Sigmoid colon (tissue), 7 donors: ENCODE results near the gene SBK3. TPM values are rescaled to one million over a fixed set of nuclear protein-coding genes. Genes with fewer than 3 reads are reported as not detected.
A peak's percentile ranks its signal among the peaks of the same experiment; 100 is the strongest.

Source experiments
- DNase-seq: peaks from one replicate; pipeline ENCODE4 v3.0.0-alpha.2; 2019
- H3K27ac ChIP-seq, 4 donors: fragments of 200-600 bp; sonication (generic); one replicate each; pipeline ENCODE4 v1.5.1; 2016 to 2019; ENCODE audit warnings: mild to moderate bottlenecking in 1 of 4
- H3K27me3 ChIP-seq, 3 donors: fragments of 200-600 bp; sonication (generic); one replicate each; pipeline ENCODE4 v1.5.1; 2019; ENCODE audit warnings: mild to moderate bottlenecking in 1 of 3
- H3K36me3 ChIP-seq, 4 donors: fragments of 200-600 bp; sonication (generic); one replicate each; pipeline ENCODE4 v1.5.1; 2016 to 2019
- H3K4me1 ChIP-seq, 4 donors: fragments of 200-600 bp; sonication (generic); one replicate each; pipeline ENCODE4 v1.5.1; 2017 to 2019
- H3K4me3 ChIP-seq, 4 donors: fragments of 200-600 bp; sonication (generic); one replicate each; pipeline ENCODE4 v1.5.1; 2017 to 2019; ENCODE audit warnings: mild to moderate bottlenecking in 2 of 4, moderate library complexity in 1 of 4
- H3K9me3 ChIP-seq, 4 donors: fragments of 200-600 bp in 3 of 4; sonication (generic) in 3 of 4; one replicate each; pipeline versions ENCODE4 v1.5.1 to v1.6.1; 2013 to 2019
- EP300 ChIP-seq, 4 donors: sonication (generic); formaldehyde crosslinking; IDR thresholded peaks; one replicate each; pipeline ENCODE4 v1.6.1; 2017; ENCODE audit warnings: antibody characterized with exemption in 4 of 4
- POLR2A ChIP-seq, 2 donors: fragments of 450-650 bp; IDR thresholded peaks; one replicate each; pipeline ENCODE4 v1.6.1; 2016; ENCODE audit warnings: antibody characterized with exemption in 2 of 2, mild to moderate bottlenecking in 2 of 2, moderate library complexity in 2 of 2
- POLR2AphosphoS5 ChIP-seq, 4 donors: sonication (generic); formaldehyde crosslinking; IDR thresholded peaks; one replicate each; pipeline ENCODE4 v1.6.1; 2017; ENCODE audit warnings: antibody characterized with exemption in 4 of 4
- WGBS, 2 donors: extraction: QIAGEN DNeasy Blood & Tissue Kit; methylation state at CpG; one replicate each; pipeline ENCODE4 v1.1.7; 2013; 5-methylcytosine and 5-hydroxymethylcytosine counted together
- intact Hi-C: fragments of 100-400 bp; cut with DNase I; formaldehyde crosslinking; loops from one replicate; pipeline ENCODE4 v1.15.1; 2023
- polyA plus RNA-seq, 3 donors: library from polyadenylated mRNA; stranded (reverse); fragments of 200-250 nt; gene quantifications; one replicate each; pipeline ENCODE4 v1.2.3, GENCODE V29; 2013
- total RNA-seq, 4 donors: library from RNA; depleted of rRNA; stranded (reverse); fragments of >200 nt; gene quantifications; one replicate each; pipeline ENCODE4 v1.1.0, GENCODE V29; 2016
- TF ChIP-seq, protein P1 (sequence below), 4 experiments: fragments of 450-650 bp in 3 of 4; fragments of 200-600 bp in 1 of 4; IDR thresholded peaks; one replicate each; pipeline ENCODE4 v1.5.1; 2016 to 2019; ENCODE audit warnings: antibody characterized with exemption in 4 of 4, mild to moderate bottlenecking in 3 of 4, moderate library complexity in 2 of 4
- donor health status: healthy with polysubstance abuse.
- donor health status: Bipolar disorder and iron deficiency.
- donor health status: healthy.

The SBK3 gene
- total and polyA plus RNA-seq, 7 donors: 0.23 to 0.36 TPM; not detected in 5

DNA sequence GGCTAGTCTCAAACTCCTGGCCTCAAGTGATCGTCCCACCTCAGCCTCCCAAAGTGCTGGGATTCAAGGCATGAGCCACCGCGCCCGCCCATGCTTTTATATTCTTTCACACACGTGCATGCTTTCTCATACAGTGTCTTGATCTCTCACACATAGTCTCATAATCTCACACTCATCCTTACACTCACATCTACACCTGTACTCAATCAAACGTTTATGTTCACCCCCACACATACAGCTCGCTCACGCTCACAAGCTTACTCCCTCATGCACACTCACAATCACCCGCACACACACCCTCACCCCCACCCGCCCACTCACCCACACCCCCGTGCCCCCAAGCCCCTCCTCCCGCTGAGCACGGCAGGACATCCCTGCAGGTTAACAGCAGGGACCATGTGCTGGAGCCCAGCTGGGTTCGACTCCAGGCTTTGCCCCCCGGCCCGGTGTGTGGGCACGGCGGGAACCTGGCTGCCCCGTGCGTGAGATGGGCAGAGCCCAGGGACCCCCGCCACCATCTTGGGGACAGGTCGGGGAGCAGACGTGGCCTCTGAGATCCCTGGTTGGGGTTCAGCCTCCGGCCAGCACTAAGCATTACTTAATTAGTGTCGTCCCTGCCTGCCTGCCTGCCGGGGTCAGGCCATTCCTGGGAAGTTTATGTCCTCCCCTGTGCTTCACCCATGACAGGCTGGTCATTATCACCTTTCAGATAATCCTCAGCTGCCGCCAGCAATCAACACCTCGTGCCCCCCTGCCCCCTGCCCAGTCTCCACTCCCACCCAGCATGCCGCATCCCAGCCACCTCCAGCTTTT, 19.8 kb downstream of the SBK3 start:
- TF ChIP-seq POLR2AphosphoS5 (IDR thresholded peaks at IDR 0.05) (no peak), EP300 (IDR thresholded peaks at IDR 0.05) (no peak), POLR2A (IDR thresholded peaks at IDR 0.05) (no peak)
- TF ChIP-seq, protein P1, sequence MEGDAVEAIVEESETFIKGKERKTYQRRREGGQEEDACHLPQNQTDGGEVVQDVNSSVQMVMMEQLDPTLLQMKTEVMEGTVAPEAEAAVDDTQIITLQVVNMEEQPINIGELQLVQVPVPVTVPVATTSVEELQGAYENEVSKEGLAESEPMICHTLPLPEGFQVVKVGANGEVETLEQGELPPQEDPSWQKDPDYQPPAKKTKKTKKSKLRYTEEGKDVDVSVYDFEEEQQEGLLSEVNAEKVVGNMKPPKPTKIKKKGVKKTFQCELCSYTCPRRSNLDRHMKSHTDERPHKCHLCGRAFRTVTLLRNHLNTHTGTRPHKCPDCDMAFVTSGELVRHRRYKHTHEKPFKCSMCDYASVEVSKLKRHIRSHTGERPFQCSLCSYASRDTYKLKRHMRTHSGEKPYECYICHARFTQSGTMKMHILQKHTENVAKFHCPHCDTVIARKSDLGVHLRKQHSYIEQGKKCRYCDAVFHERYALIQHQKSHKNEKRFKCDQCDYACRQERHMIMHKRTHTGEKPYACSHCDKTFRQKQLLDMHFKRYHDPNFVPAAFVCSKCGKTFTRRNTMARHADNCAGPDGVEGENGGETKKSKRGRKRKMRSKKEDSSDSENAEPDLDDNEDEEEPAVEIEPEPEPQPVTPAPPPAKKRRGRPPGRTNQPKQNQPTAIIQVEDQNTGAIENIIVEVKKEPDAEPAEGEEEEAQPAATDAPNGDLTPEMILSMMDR (IDR thresholded peaks at IDR 0.05): no peak
- Histone ChIP-seq H3K9me3 (no peaks in the 10 kb centered on the region), H3K4me3 (no peak overlapping the region), H3K27me3 (peaks cover 0 to 19% (median 8%) of the 10 kb centered on the region in 3 donors), H3K36me3 (no peaks in the 10 kb centered on the region), H3K27ac (no peak overlapping the region), H3K4me1 (peaks cover 0 to 18% (median 12%) of the 10 kb centered on the region in 4 donors)
- DNase-seq: no peak
- intact Hi-C loops: no loop called here
- 57 to 66% methylated on average over 29 of the region's 29 CpGs for WGBS, 2 donors

- H3K4me1 ChIP-seq: peaks cover 0 to 17% (median 9%) of the 10 kb centered on the region in 4 donors
- H3K27me3 ChIP-seq: no peaks in the 10 kb centered on the region
- no peak for TF ChIP-seq EP300 (IDR thresholded peaks at IDR 0.05)
- no peak for TF ChIP-seq POLR2AphosphoS5 (IDR thresholded peaks at IDR 0.05)
- TF ChIP-seq, protein P1 (IDR thresholded peaks at IDR 0.05): no peak
- TF ChIP-seq POLR2A (IDR thresholded peaks at IDR 0.05): no peak
- WGBS, 2 donors: 64 to 82% methylated on average over 14 of the region's 14 CpGs
- DNase-seq: no peak
- H3K27ac ChIP-seq: no peak overlapping the region
- H3K36me3 ChIP-seq: no peaks in the 10 kb centered on the region
- no peak overlapping the region for H3K4me3 ChIP-seq
- no peaks in the 10 kb centered on the region for H3K9me3 ChIP-seq
- intact Hi-C loops: no loop called here
Observed at GRCh38 chr19:55520691-55521292, 24.6 kb downstream of the SBK3 start.

DNA sequence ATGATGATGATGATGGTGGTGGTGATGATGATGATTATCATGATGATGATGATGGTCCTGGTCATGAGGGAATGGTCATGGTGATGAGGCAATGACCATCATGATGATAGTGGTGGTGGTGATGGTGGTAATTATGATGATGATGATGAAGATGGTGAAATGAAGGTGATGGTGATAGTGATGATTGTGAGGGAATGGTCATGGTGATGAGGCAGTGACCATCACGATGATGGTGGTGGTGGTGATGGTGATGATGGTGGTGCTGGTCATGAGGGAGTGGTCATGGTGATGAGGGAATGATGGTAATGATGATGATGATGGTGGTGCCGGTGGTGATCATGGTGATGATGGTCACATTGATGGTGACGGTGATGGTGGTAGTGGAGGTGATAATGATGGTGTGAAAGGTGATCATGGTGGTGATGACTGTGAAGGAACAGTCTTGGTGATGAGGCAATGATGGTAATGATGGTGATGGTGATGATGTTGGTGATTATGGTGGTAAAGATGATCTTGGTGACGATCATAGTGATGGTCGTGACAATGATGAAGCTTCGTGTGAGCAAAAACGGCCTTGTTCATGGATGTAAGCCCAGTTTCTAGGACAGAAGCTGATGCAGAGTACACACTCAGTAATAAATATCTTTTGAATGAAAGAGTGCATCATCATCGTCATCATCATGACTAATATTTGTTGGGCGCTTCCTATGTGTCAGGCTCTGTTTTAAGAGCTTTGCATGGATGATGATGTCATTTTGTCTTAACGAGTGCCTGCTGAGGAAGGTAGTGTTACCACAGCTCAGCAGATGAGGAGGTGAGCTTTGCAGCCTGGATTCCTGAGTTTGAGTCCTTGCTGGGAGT, 25.7 kb downstream of the SBK3 start:
- H3K4me1 ChIP-seq: peaks cover 0 to 17% (median 7%) of the 10 kb centered on the region in 4 donors
- H3K36me3 ChIP-seq: peaks cover 0 to 8% (median 2%) of the 10 kb centered on the region in 4 donors
- TF ChIP-seq, protein P1 (IDR thresholded peaks at IDR 0.05): no peak
- TF ChIP-seq POLR2AphosphoS5 (IDR thresholded peaks at IDR 0.05) (peak in 1 of 4 donors; percentile 20), EP300 (IDR thresholded peaks at IDR 0.05) (no peak), POLR2A (IDR thresholded peaks at IDR 0.05) (no peak)
- no peak overlapping the region for H3K4me3 ChIP-seq
- 85 to 92% methylated on average over 10 of the region's 10 CpGs for WGBS, 2 donors
- H3K27ac ChIP-seq: no peak overlapping the region
- H3K9me3 ChIP-seq: no peaks in the 10 kb centered on the region
- no peak for DNase-seq
- no peaks in the 10 kb centered on the region for H3K27me3 ChIP-seq
- intact Hi-C loops: no loop called here

DNA sequence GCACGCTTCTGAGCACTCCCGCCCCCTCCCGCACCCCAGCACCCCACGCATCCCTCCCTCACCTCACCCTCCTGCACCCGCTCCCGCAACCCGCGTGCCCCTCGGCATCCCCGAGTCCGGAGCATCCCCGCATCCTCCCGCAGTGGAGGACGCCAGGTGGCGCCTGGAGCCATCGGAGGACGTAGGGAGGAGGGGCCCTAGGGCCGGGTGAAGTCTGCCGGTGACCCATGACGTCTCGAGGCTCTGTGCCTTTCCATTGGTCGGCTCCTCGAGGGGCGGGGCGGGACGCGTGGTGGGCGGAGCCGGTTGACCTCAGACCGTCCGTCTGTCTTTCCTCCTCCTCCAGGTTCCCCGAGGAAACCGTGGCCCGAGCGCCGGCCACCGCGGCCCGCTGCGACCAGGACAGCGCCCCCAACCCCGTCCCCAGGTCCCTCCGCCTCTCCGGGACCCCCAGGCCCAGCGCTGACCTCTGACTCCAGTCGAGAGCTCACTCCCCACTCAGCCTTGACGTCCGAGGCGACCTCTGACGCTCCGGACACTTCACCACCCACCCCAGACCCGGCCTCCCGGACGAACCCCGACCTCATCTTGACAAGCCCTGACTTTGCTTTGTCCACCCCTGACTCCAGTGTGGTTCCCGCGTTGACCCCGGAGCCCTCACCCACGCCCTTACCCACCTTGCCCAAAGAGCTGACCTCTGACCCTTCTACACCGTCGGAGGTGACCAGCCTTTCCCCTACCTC, 28.3 kb downstream of the SBK3 start:
- H3K27ac ChIP-seq: peak overlapping the region; percentile 83 to 94 (median 87)
- TF ChIP-seq, protein P1 (IDR thresholded peaks at IDR 0.05): peak; percentile 82 to 93 (median 92)
- TF ChIP-seq POLR2AphosphoS5 (IDR thresholded peaks at IDR 0.05) (peak in 3 of 4 donors; percentile 36 to 43 (median 42)), POLR2A (IDR thresholded peaks at IDR 0.05) (peak in 1 of 2 donors; percentile 39), EP300 (IDR thresholded peaks at IDR 0.05) (no peak)
- DNase-seq: peak; percentile 97
- peak overlapping the region; percentile 35 to 57 (median 45) for H3K4me3 ChIP-seq
- peaks cover 3 to 23% (median 7%) of the 10 kb centered on the region in 4 donors for H3K36me3 ChIP-seq
- 2 to 9% methylated on average over 61 of the region's 61 CpGs for WGBS, 2 donors
- H3K4me1 ChIP-seq: peaks cover 0 to 17% (median 7%) of the 10 kb centered on the region in 4 donors
- H3K9me3 ChIP-seq: no peaks in the 10 kb centered on the region
- intact Hi-C loops: loop anchor here (1.0 to 2.0 kb wide), 3 partner anchors 64 to 116 kb away; no protein-coding TSS in a partner anchor
- no peaks in the 10 kb centered on the region for H3K27me3 ChIP-seq
